IPS-20b (cell line): ENCODE data around the gene LRRFIP2.
A peak's percentile ranks its signal among the peaks of the same experiment; 100 is the strongest.

Experiments used
- H3K27ac ChIP-seq: one replicate; pipeline ENCODE4 v1.5.1; 2013; ENCODE audit warnings: low read length
- H3K27me3 ChIP-seq: 2 replicates; pipeline ENCODE4 v1.6.1; 2013; ENCODE audit warnings: mild to moderate bottlenecking, low read length, inconsistent platforms; ENCODE audit not compliant: insufficient read depth
- H3K36me3 ChIP-seq: 2 replicates; pipeline ENCODE4 v1.6.1; 2013; ENCODE audit warnings: low read depth, mild to moderate bottlenecking, inconsistent platforms, low read length, moderate library complexity; ENCODE audit not compliant: insufficient read depth
- H3K4me1 ChIP-seq: 2 replicates; pipeline ENCODE4 v1.6.1; 2013; ENCODE audit warnings: mild to moderate bottlenecking, control low read depth, inconsistent platforms, low read length, moderate library complexity; ENCODE audit not compliant: insufficient read depth
- H3K4me3 ChIP-seq: 2 replicates; pipeline ENCODE4 v1.5.1; 2013; ENCODE audit warnings: mild to moderate bottlenecking, low read length, inconsistent platforms
- H3K9ac ChIP-seq: 2 replicates; pipeline ENCODE4 v1.6.1; 2013; ENCODE audit warnings: low read depth, mild to moderate bottlenecking, inconsistent platforms, low read length, moderate library complexity
- H3K9me3 ChIP-seq: 2 replicates; pipeline ENCODE4 v1.6.1; 2013; ENCODE audit warnings: mild to moderate bottlenecking, low read depth, low read length, inconsistent platforms; ENCODE audit not compliant: insufficient read depth

LRRFIP2 gene

DNA sequence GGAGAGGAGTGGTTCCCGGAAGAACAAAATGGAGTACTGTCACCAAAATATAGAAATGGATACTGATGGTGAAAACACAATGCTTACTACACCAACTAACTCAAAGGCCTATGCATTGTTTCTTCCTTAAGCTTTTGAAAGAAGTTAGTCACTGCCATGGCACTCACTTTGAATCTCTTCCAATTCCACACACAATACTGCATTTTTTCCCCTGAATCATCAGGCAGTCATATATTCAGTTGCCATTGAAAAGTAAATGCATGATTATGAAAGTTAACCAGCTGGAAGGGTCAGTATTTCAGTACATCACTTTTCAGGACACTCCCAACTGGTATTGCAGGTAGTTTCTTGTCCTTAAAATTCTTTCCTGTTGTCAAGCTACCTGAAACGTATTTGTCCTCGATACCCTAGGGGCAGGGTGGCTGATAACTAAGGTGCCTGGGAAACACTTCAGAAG lies 9.0 kb upstream of the LRRFIP2 start:
- Histone ChIP-seq H3K4me3 (no peak overlapping the region), H3K27me3 (no peaks in the 10 kb centered on the region), H3K9me3 (no peaks in the 10 kb centered on the region), H3K36me3 (no peaks in the 10 kb centered on the region), H3K4me1 (no peaks in the 10 kb centered on the region), H3K9ac (no peak overlapping the region), H3K27ac (no peak overlapping the region)

DNA sequence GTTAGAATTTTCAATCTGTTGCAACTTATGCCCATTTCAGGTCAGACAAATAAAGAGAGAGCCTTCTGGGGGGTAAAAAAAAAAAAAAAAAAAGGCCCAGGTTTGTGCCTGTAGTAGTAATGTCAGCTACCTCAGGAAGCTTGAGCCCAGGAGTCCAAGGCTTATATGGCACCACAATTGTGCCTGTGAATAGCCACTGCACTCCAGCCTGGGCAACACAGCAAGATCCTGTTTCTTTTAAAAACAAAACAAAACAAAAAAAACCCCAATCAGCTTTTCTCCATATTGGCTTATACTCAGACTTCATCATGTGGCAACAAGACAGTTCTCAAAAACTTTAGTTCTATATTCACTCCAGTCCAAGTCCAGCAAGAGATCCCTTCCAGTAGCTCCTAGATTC lies 8.4 kb upstream of the LRRFIP2 start:
- H3K36me3 ChIP-seq: no peaks in the 10 kb centered on the region
- no peak overlapping the region for H3K9ac ChIP-seq
- no peak overlapping the region for H3K27ac ChIP-seq
- no peaks in the 10 kb centered on the region for H3K9me3 ChIP-seq
- H3K27me3 ChIP-seq: no peaks in the 10 kb centered on the region
- no peak overlapping the region for H3K4me3 ChIP-seq
- no peaks in the 10 kb centered on the region for H3K4me1 ChIP-seq

DNA sequence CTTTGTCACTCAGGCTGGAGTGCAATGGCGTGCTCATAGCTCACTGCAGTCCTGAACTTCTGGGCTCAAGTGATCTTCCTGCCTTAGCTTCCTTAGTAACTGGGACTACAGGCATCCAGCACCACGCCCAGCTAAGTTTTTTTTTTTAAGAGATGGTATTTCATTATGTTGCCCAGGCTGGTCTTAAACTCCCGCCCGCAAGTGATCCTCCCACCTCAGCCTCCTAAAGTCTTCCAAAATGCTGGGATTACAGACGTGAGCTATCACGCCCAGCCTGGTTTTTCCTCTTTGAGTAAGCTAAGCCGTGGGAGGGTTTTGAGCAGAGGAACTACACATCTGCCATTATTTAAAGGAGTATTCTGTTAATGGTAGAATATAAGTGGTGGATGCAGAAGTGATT lies 7.4 kb upstream of the LRRFIP2 start:
- H3K27ac ChIP-seq: no peak overlapping the region
- no peak overlapping the region for H3K9ac ChIP-seq
- no peak overlapping the region for H3K4me3 ChIP-seq
- H3K36me3 ChIP-seq: no peaks in the 10 kb centered on the region
- no peaks in the 10 kb centered on the region for H3K27me3 ChIP-seq
- peaks cover 4% of the 10 kb centered on the region; the same call in 1 of the 2 replicates for H3K4me1 ChIP-seq
- H3K9me3 ChIP-seq: no peaks in the 10 kb centered on the region

DNA sequence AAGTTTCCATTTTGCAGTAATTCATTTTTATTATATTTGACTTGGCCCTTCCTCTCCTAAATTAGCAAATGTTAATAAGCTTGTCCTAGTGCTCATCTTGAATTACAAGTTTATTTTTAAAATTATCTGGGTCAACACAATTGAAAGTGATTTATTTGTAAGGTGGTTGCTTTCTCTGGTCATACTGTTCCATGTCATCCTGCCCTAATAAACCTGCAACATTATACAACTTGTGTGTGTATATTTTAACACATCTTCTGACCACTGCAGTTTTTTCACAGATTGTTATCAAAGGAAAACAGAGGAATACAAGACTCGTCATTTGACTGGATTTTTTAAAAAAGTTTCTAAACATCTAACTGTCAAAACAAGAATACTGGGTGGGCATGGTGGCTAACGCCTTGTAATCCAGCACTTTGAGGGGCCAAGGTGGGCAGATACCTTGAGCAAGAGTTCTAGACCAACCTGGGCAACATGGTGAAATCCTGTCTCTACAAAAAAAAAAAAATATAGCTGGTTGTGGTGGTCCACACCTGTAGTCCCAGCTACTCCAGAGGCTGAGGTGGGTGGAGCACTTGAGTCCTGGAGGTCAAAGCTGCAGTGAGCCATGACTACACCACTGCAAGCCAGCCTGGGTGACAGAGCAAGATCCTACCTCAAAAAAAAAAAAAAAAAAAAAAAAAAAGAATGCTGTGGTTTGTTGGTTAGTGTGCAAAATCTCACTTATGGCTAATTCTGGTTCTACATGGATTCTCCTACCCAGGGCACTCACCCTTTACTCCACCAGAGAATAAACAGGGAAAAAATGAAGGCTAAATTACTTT lies 5.0 kb upstream of the LRRFIP2 start:
- no peak overlapping the region for H3K9ac ChIP-seq
- H3K27me3 ChIP-seq: no peaks in the 10 kb centered on the region
- H3K4me3 ChIP-seq: no peak overlapping the region
- H3K9me3 ChIP-seq: no peaks in the 10 kb centered on the region
- no peaks in the 10 kb centered on the region for H3K36me3 ChIP-seq
- peaks cover 4% of the 10 kb centered on the region; the same call in 1 of the 2 replicates for H3K4me1 ChIP-seq
- H3K27ac ChIP-seq: no peak overlapping the region

DNA sequence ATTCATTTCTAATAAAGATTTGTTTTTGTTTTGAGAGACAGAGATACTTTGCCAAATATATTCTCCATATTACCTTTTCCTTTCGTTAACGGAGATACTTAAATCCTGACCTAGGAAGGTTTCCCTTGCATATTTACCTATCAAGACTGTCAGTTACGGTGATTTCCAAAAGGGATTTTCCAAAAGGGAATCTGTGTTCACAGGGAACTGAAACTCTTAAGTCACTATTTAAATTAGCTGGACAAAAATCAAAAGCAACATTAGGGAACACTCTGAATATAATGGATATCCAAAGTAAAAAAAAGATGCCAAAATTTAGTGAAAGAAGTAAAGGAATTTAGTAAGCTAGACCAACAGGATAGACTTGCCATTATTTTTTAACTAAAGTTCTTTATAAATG lies 576 bp downstream of the LRRFIP2 start:
- Histone ChIP-seq H3K36me3 (peaks cover 12% of the 10 kb centered on the region; the same call in 1 of the 2 replicates), H3K27ac (no peak overlapping the region), H3K9ac (no peak overlapping the region), H3K27me3 (no peaks in the 10 kb centered on the region), H3K9me3 (no peaks in the 10 kb centered on the region), H3K4me3 (peak overlapping the region; percentile 99; the same call in 1 of the 2 replicates), H3K4me1 (peaks cover 4% of the 10 kb centered on the region; the same call in 1 of the 2 replicates)

DNA sequence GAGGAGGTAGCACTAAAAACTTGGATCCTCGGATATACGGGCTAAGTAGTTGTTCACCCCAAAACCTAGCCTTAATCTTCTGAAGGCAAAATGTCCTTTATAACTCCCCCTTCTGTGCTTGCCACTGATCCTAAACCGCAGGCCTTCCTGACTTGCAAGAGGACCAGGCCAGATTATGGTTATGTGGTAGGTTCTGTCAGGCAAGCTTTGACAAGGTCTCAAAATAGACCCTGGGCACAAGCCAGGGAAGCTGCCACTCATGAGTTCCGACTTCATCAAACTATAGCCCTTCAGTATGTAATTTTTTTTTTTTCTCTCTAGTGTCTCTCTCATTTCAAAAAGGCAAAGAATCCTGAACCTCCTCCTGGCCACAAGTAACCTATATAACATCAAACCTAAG lies 3.2 kb downstream of the LRRFIP2 start:
- peaks cover 12% of the 10 kb centered on the region; the same call in 1 of the 2 replicates for H3K36me3 ChIP-seq
- H3K9ac ChIP-seq: no peak overlapping the region
- H3K27me3 ChIP-seq: no peaks in the 10 kb centered on the region
- no peak overlapping the region for H3K27ac ChIP-seq
- no peak overlapping the region for H3K4me3 ChIP-seq
- no peaks in the 10 kb centered on the region for H3K9me3 ChIP-seq
- no peaks in the 10 kb centered on the region for H3K4me1 ChIP-seq

DNA sequence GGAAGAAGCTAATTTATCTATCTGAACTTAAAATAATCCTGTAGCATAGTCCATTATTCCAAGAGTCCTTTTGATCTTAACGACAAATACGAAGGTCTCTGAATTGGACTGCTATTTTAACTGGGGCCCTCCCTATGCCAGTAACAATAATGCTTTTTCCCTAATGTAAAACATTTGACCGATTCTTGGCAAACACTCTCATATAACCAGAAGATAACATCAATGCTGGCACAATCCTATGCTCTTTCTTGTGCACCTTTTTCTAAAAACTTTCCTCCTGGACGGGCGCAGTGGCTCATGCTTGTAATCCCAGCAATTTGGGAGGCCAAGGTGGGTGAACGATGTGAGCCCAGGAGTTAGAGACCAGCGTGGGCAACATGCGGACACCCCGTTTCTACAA lies 3.9 kb downstream of the LRRFIP2 start:
- Histone ChIP-seq H3K27ac (no peak overlapping the region), H3K4me1 (no peaks in the 10 kb centered on the region), H3K27me3 (no peaks in the 10 kb centered on the region), H3K9me3 (no peaks in the 10 kb centered on the region), H3K9ac (no peak overlapping the region), H3K36me3 (peaks cover 12% of the 10 kb centered on the region; the same call in 1 of the 2 replicates), H3K4me3 (no peak overlapping the region)

DNA sequence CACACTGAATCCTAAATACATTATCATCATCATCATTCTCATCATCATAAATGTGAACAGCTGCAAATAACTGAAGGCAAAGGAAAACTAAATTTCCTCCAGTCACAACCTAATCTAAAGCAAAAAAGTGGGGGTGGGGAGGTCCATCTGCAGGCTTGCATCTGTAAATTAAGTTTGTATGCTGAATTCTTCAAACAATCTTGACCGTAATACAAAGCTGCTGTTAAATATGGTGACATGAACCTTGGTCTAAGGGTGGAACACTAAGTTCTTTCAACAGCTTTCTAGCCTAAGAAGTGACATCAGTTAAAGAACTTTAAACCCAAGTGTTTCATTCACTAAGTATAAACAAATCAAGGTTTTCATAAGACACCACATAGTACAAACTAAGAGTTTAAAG lies 4.3 kb downstream of the LRRFIP2 start:
- Histone ChIP-seq H3K27ac (no peak overlapping the region), H3K4me1 (no peaks in the 10 kb centered on the region), H3K27me3 (no peaks in the 10 kb centered on the region), H3K9ac (no peak overlapping the region), H3K36me3 (peaks cover 12% of the 10 kb centered on the region; the same call in 1 of the 2 replicates), H3K9me3 (no peaks in the 10 kb centered on the region), H3K4me3 (no peak overlapping the region)

DNA sequence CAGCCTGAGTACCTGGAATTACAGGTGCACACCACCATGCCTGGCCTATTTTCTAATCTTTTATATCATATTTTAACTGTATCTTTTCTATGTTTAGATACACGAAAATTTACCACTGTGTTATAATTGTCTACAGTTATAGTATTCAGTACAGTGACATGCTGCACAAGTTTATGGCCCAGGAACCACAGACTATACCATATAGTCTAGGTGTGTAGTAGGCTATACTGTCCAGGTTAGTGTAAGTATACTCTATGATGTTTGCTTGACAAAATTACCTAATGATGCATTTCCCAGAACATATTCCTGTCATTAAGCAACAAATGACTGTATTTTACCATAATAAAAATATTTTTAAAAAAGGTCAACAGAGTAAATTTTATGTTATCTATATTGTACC lies 5.5 kb downstream of the LRRFIP2 start:
- H3K4me3 ChIP-seq: no peak overlapping the region
- H3K4me1 ChIP-seq: no peaks in the 10 kb centered on the region; the same call in 1 of the 2 replicates
- H3K9me3 ChIP-seq: no peaks in the 10 kb centered on the region
- H3K9ac ChIP-seq: no peak overlapping the region
- H3K27me3 ChIP-seq: no peaks in the 10 kb centered on the region
- no peak overlapping the region for H3K27ac ChIP-seq
- peaks cover 12% of the 10 kb centered on the region; the same call in 1 of the 2 replicates for H3K36me3 ChIP-seq

DNA sequence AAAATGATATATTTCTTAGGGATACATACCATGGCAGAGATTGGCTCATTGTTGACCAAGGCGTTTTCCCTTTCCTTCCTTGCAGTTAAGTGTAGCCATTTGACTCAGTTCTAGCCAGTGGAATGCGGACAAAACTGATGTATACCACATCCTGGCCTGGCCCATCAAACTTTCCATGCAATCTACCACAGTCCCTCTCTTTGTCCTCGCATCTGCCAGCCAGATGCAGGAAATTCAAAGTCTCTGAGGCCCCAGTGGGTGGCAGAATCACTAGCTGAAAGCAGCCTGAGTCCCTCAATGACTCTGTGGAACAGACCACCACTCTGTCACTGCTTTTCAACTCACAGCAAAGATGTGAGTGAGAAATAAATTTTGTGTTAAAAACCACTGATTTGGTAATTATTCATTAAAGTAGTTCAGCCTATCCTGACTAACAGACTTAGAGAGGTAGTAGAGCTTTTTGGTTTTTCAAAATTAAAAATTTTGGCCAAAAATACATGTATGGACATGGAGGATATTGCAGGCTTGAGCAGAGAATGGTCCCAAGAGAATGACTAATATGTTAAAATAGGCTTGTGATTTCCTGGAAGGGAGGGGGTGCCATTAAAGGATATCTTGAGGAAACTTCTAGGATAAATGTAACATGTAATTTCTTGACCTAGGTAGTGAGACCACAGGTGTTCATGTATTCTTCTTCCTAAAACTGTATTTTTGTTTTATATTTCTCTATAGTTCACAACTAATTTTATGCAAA lies 10.9 kb downstream of the LRRFIP2 start:
- 0 out of 2 replicates have a peak overlapping the region, but pooled peaks have one; percentile 4 for H3K4me3 ChIP-seq
- H3K4me1 ChIP-seq: peaks cover 9% of the 10 kb centered on the region; the same call in 1 of the 2 replicates
- H3K9ac ChIP-seq: 0 out of 2 replicates have a peak overlapping the region, but pooled peaks have one; percentile 2
- no peaks in the 10 kb centered on the region for H3K9me3 ChIP-seq
- H3K36me3 ChIP-seq: no peaks in the 10 kb centered on the region
- no peaks in the 10 kb centered on the region for H3K27me3 ChIP-seq
- no peak overlapping the region for H3K27ac ChIP-seq

DNA sequence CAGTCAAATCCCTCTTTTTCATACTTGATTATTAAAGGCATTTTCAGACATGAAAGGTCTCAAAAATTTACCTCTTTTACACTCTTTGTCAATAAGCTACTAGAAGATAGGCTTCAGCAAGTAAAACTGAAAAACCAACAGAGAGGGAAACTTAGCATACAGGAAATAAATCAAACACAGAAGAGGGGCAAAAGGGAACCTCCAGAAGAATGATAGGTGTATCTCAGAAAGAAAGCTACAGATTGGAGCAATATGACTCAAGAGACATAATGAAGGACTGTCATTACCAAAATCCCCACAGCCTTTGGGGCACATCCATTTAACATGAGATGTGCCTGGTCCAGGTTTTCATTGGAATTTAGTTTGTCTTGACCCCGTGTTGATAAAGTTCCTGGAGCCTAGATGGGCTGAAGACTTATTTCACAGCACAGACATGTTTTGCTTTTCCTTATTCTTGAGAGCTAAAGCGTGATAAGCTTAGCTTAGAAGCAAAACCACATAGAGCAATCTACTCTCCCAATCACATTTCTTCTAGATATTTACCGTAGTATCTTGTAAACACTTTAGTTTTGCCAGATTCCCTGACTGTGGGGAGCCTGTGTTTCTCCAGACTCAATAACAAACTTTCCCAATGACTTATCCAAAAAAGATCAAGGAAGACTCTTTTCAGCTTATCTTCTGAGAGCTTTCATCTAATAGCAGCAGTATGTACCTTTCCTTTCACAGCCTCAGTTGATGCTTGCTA lies 11.7 kb downstream of the LRRFIP2 start:
- H3K4me1 ChIP-seq: peaks cover 9% of the 10 kb centered on the region; the same call in 1 of the 2 replicates
- no peak overlapping the region for H3K4me3 ChIP-seq
- no peaks in the 10 kb centered on the region for H3K27me3 ChIP-seq
- no peak overlapping the region for H3K9ac ChIP-seq
- H3K9me3 ChIP-seq: no peaks in the 10 kb centered on the region
- H3K36me3 ChIP-seq: no peaks in the 10 kb centered on the region
- no peak overlapping the region for H3K27ac ChIP-seq
